Astrocyte of the cerebellum (primary cell): Measurements from ENCODE around the gene H6PD.

Source experiments
- DNase-seq: peaks from one replicate; pipeline ENCODE4 v3.0.0-alpha.2; 2011; ENCODE audit warnings: low read depth
- H3K4me3 ChIP-seq: 2 replicates; pipeline ENCODE4 v1.5.1; 2011; ENCODE audit warnings: mild to moderate bottlenecking, low read depth, low read length, moderate library complexity
- in situ Hi-C: cut with HindIII; loops from 2 replicates; pipeline ENCODE4 v1.10.0; 2017; ENCODE audit warnings: low sequenced_read_pairs
- TF ChIP-seq, protein P1 (sequence below): IDR thresholded peaks from 2 replicates; pipeline ENCODE4 v1.5.1; 2012; ENCODE audit warnings: low read length, low read depth, moderate library complexity, mild to moderate bottlenecking; ENCODE audit errors: missing control alignments

The H6PD gene

GRCh38 chr1:9312168-9312720 is 77.7 kb downstream of the H6PD start:
- in situ Hi-C loops, result no loop called here
- DNase-seq, result no peak
- TF ChIP-seq, protein P1, sequence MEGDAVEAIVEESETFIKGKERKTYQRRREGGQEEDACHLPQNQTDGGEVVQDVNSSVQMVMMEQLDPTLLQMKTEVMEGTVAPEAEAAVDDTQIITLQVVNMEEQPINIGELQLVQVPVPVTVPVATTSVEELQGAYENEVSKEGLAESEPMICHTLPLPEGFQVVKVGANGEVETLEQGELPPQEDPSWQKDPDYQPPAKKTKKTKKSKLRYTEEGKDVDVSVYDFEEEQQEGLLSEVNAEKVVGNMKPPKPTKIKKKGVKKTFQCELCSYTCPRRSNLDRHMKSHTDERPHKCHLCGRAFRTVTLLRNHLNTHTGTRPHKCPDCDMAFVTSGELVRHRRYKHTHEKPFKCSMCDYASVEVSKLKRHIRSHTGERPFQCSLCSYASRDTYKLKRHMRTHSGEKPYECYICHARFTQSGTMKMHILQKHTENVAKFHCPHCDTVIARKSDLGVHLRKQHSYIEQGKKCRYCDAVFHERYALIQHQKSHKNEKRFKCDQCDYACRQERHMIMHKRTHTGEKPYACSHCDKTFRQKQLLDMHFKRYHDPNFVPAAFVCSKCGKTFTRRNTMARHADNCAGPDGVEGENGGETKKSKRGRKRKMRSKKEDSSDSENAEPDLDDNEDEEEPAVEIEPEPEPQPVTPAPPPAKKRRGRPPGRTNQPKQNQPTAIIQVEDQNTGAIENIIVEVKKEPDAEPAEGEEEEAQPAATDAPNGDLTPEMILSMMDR, result no peak
- no peak overlapping the region for H3K4me3 ChIP-seq

DNA sequence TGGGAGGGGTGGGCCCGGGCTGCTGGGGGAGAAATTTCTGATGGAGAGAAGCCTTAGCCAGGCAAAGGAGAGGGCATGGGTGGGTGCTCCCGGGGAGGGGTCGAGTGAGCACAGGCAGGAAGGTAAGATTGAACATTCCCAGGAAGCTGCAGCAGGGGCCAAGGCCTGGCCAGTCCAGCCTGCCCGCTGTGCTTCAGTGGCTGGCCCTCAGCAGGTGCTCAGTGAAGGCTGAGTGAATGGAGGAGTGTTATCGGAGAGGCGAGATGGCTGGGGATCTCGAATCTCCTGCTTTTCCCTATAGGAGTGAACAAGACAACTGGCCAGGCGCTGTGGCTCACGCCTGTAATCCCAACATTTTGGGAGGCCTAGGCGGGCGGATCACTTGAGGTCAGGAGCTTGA is 79.0 kb downstream of the H6PD start:
- TF ChIP-seq, protein P1, result no peak
- DNase-seq, result no peak
- in situ Hi-C loops, result no loop called here
- H3K4me3 ChIP-seq, result no peak overlapping the region

DNA sequence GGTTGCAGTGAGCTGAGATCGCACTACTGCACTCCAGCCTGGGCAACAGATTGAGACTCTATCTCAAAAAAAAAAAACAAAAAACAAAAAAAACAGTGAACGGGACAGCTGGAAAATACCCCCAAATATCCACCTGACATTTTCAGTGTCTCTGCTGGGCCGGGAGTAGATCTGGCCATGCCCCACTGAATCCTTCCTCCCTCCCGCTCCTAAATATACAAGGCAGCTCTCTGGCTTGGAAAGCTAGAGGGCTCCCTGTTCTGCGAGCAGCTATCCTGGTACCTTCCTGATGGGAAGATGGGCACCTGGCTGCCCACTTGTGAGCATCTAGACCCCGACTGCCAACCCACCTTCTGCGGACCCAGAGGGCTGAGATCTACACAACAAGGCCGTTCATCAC is 79.5 kb downstream of the H6PD start:
- no peak for DNase-seq
- in situ Hi-C loops, result no loop called here
- TF ChIP-seq, protein P1, result no peak
- H3K4me3 ChIP-seq, result no peak overlapping the region

- TF ChIP-seq, protein P1, result no peak
- in situ Hi-C loops, result no loop called here
- H3K4me3 ChIP-seq, result no peak overlapping the region
- no peak for DNase-seq
Measured at GRCh38 chr1:9314711-9315379, 80.3 kb downstream of the H6PD start.

GRCh38 chr1:9315411-9316079 is 81.0 kb downstream of the H6PD start:
- DNase-seq, result peak; percentile 74
- in situ Hi-C loops, result no loop called here
- no peak overlapping the region for H3K4me3 ChIP-seq
- TF ChIP-seq, protein P1, result no peak

GRCh38 chr1:9316080-9316444 is 81.5 kb downstream of the H6PD start:
- in situ Hi-C loops, result no loop called here
- TF ChIP-seq, protein P1, result no peak
- DNase-seq, result no peak
- H3K4me3 ChIP-seq, result no peak overlapping the region
